GM19324 (cell line): ENCODE measurements around the gene PNKD.
A peak's percentile ranks its signal among the peaks of the same experiment; 100 is the strongest.

Experiments used
- ATAC-seq: cut with Tn5 transposase; IDR thresholded peaks from one replicate; pipeline ENCODE4 v1.9.1; 2021; ENCODE audit warnings: mild to moderate bottlenecking, moderate library complexity; ENCODE audit not compliant: unreplicated experiment, low FRiP score

The PNKD gene

GRCh38 chr2:218334531-218334930, 64.2 kb downstream of the PNKD start:
- no peak for ATAC-seq

- no peak for ATAC-seq
These were observed 70.3 kb downstream of the PNKD start for GRCh38 chr2:218340656-218341055.

DNA sequence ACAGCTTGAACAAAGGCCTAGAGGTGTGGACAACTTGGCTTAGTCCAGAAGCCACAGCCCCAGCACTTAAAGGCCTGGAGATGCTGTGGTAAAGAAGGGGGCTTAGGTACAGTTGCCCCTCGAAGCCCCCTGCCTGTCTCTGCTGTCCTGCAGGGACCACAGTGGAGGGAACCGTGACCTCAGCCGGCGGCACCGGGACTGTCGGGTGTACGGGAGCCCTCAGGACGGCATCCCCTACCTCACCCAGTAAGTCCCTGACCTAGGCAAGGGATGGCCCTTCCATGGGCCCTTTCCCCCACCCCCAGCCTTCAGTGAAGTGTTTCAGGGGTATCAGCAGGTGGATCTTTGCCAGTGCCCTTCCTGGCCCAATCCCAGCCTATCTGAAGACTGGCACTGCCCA, 71.1 kb downstream of the PNKD start:
- no peak for ATAC-seq

- no peak for ATAC-seq
These were observed 72.5 kb downstream of the PNKD start for GRCh38 chr2:218342837-218343236.

- ATAC-seq = no peak
These were observed 73.3 kb downstream of the PNKD start for GRCh38 chr2:218343591-218343990.

- no peak for ATAC-seq
These were observed 73.9 kb downstream of the PNKD start for GRCh38 chr2:218344090-218344754.

DNA sequence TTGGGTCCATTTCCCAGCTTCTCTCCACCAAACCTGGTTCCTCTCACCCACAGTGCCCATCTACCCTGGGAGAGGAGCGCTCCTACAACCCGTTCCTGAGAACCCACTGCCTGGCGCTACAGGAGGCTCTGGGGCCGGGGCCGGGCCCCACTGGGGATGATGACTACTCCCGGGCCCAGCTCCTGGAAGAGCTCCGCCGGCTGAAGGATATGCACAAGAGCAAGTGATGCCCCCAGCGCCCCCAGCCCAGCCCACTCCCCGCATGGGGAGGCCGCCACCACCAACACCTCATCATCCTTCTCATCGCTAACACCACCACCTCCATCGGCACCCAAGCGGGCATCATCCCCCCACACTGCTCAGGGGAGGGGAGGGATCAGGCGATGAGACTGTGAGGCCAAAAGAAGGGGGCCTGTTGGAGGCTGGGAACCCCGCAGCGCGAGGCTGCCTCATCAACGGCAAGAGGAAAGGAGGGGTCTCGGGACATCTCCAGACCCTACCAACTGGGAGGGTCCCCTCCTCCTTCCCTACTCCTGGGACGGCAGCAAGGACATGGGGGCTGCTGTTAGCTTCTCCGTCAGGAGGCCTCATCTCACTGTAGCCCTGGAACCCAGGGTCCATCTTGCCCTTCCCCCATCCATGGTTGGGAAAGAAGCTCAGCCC, 74.6 kb downstream of the PNKD start:
- no peak for ATAC-seq

- ATAC-seq = no peak
These were observed 75.3 kb downstream of the PNKD start for GRCh38 chr2:218345491-218346236.

- no peak for ATAC-seq
These were observed 76.9 kb downstream of the PNKD start for GRCh38 chr2:218347172-218347571.

GRCh38 chr2:218354045-218354444, 83.7 kb downstream of the PNKD start:
- no peak for ATAC-seq

DNA sequence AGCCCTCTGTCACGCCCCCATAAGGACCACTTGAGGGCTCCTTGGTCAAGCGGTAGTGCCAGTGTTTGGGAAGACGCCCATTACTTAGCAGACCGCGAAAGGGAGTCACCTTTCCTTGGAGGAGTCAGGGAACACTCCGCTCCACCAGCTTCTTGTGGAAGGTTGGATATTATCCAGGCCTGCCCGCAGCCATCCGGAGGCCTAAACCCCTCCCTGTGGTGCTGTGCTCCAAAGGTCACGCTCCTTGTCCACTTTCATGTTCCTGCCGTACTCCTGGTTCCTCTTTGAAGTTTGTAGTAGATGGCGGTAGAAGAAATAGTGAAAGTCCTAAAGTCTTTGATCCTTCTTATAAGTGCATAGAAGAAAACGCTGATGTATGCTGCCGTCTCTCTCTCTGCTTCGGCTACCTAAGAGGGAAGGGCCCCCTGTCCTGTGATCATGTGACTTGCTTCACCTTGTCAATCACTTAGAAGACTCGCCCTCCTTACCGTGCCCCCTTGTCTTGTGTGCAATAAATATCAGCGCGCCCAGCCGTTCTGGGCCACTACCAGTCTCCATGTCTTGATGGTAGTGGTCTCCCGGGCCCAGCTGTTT, 84.6 kb downstream of the PNKD start:
- ATAC-seq = no peak

GRCh38 chr2:218357236-218358177, 87.2 kb downstream of the PNKD start:
- ATAC-seq = no peak

GRCh38 chr2:218360453-218360852, 90.1 kb downstream of the PNKD start:
- no peak for ATAC-seq

DNA sequence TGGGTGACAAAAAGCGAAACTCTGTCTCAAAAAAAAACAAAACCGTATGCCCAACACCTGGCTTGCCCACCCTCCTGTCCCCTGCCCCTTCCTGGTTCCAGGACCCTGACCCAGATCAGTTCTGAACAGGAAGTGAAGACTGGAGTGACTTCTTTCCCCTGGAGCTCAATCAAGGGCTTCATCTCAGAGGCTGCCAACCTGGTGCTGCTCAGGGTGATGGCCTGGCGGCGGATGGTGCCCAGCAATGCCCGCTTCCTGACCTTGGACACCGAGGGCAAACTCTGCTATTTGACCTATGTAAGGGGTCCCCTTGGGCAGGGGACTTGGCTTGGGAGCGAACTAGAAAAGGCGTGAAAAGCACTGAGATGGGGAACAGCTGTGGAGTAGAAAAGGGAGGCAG, 92.3 kb downstream of the PNKD start:
- ATAC-seq = no peak

DNA sequence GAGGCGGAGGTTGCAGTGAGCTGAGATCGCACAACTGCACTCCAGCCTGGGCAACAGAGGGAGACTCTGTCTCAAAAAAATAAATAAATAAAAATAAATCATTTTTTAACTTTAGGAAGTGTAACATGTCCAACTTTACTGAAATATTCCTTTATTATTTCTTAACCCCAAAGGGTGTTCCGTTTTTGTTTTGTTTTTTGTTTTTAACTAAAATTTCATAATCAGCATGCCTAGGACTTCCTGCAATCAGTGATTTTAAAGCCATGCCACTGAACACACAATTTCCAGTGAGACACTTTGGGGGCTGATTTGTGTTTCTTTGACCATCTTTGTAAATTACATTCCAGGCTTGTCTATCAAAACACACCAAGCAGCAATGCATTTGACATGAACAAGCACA, 93.4 kb downstream of the PNKD start:
- no peak for ATAC-seq

DNA sequence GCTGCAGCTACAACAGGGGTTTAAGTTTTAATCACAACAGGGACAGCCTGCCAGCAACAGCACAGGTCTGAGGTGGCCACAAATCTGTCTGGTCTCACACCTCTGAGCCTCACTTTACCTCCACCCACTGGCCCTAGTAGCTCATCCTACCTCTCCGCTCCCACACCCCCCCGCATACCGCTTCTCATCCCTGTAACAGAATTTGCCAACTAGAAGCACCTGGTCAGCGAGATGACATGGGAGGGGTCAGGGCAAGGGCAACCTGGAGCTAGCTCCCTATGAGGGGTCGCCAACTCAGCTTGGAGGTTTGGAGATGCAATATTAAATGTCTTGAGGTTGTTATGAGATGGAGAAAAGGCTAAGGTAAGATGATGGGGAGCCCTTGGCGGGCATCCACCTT, 93.9 kb downstream of the PNKD start:
- ATAC-seq = no peak

DNA sequence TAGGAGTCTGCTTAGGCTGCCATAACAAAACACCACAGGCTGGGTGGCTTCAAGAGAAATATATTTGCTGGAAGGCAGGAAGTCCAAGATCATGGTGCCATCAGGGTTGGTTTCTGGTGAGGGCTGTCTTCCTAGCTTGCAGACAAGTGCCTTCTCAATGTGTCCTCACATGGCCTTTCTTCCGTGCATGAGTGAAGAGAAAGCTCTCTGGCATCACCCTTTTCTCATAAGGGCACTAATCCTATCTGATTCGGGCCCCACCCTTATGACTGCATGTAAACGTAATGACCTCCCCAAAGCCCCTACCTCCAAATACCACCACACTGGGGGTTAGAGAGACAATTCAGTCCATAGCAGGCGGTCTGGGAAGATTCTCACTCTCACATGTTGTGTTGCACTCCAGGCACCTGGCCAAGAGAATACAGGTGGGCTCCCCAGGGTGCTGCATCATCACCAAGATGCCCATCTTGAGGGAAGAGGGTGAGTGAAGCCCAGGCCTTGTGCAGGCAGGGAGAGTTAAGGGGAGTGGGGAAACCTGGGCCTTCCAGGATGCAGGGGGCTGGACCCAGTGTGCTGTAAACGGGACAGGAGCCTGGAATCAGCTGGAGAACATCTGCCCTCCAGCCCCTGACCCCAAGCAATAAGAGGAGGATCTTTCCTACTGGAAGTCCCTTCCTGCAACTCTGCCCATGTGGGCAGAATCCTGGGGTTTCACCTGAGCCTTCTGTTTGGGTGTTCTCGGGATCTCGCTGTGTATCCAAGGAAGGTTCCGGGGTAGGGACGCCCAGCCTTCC, 96.5 kb downstream of the PNKD start:
- no peak for ATAC-seq

GRCh38 chr2:218367415-218368149, 97.3 kb downstream of the PNKD start:
- peak; percentile 92 for ATAC-seq

- ATAC-seq = no peak
These were observed 97.8 kb downstream of the PNKD start for GRCh38 chr2:218368150-218368528.
